Omental fat pad (tissue), 4 donors: ENCODE data around the gene NUAK1. TPM values are rescaled to one million over a fixed set of nuclear protein-coding genes. Genes with fewer than 3 reads are reported as not detected.

ENCODE experiments used
- ATAC-seq: fragments of 150-250 bp; one replicate; pipeline ENCODE4 v1.9.1; 2016; ENCODE audit warnings: mild to moderate bottlenecking, moderate library complexity; ENCODE audit not compliant: low FRiP score
- DNase-seq: peaks from one replicate; pipeline ENCODE4 v3.0.0-alpha.2; 2019; ENCODE audit warnings: low spot score
- CTCF ChIP-seq, 3 donors: fragments of 450-650 bp; IDR thresholded peaks; one replicate each; pipeline ENCODE4 v1.5.1; 2016 to 2017; ENCODE audit warnings: antibody characterized with exemption in 3 of 3, mild to moderate bottlenecking in 3 of 3, moderate library complexity in 2 of 3
- total RNA-seq, 4 donors: library from RNA; depleted of rRNA; stranded (reverse); fragments of >200 nt; gene quantifications; one replicate each; pipeline ENCODE4 v1.1.0, GENCODE V29; 2016

The NUAK1 gene
- total RNA-seq, 4 donors from 2014 or later, result 6.8 to 47.3 (median 21.0) TPM

DNA sequence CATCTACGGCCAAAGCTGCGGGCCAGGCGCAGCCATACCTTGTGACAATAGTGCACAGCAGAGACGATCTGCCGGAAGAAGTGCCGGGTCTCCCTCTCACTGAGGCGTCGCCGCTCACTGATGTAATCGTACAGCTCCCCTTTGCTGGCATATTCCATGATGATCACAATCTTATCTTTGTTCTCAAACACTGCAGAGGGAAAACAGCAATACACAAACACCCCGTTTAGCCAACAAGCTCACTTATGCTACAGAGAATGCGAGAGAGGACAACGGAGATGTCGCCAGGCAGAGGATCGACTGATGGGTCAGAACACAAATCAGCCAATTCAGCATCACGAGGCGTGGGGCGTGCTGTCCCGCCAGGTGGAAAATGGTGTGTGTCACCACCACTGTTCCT, 52.1 kb downstream of the NUAK1 start:
- ATAC-seq, result no peak
- TF ChIP-seq CTCF (IDR thresholded peaks at IDR 0.05), result no peak
- no peak for DNase-seq

DNA sequence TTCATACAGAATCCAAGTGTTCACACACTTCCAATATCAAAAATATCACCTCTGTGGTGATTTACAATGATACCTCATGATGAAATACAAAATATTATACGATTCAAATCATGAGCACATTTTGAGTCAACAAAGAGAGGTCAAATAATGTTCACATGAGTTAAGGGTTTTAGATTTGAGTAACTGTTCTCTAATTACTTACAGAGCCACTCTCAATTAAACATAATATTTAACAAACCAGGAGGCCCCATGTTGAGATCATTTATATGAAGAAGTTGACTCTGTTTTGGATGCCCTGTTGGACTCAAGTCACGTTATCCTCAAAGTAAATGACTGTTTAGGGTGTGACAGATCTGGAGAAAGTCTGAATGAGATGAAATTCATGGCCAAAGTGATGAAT, 53.5 kb downstream of the NUAK1 start:
- ATAC-seq, result no peak
- DNase-seq, result no peak
- TF ChIP-seq CTCF (IDR thresholded peaks at IDR 0.05), result no peak

DNA sequence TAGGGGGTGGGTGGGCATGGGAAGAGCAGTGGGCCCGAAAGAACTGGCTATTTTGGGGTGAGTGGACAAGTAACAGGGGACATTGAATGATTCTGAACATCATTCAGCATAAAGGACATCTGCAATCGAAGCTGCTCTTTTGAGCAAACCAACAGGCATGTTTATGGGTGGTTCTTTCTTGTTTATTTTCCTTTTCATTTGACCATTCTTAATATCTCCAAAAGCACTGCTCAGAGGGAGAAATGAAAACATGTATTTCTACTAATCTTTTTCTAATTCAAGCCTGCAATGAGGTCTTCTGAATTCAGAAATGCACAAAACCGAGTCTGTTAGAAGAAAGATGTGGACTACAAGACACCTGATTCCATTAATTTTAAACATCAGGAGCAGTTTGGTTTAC, 54.0 kb downstream of the NUAK1 start:
- ATAC-seq (no peak), DNase-seq (no peak)
- no peak for TF ChIP-seq CTCF (IDR thresholded peaks at IDR 0.05)

DNA sequence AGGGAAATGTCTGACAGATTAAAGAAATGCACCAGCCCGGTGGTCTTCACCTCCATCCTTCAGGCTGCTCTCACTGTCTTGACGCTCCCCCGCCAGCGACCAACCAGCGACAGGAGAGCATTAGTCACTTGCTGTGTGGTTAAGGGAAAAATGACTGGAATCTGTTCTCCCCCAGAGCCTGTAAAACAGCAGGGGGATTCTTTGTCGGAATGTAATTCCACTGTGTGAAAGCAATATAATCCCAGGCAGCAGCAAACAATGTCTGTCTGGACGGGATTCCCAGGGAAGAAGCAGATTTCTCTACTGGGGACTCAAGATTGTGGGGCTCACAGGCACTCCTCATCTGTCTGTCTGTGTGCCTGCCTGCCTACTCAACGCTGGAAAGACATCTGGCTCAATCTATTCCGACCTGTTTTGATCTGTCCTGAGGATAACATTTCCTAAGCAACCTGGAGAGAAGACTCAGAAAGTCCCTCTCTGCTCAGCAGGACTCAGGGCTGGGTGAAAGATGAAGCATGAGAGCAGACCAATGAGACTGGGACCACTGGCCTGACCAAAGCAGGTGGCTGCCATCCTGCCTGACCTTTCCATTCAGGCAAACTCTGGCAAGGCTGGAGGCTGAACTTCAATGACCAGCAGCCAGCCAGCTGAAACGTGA, 54.6 kb downstream of the NUAK1 start:
- no peak for TF ChIP-seq CTCF (IDR thresholded peaks at IDR 0.05)
- DNase-seq (no peak), ATAC-seq (no peak)

GRCh38 chr12:106082216-106083175, 56.3 kb downstream of the NUAK1 start:
- ATAC-seq (no peak), DNase-seq (no peak)
- no peak for TF ChIP-seq CTCF (IDR thresholded peaks at IDR 0.05)

DNA sequence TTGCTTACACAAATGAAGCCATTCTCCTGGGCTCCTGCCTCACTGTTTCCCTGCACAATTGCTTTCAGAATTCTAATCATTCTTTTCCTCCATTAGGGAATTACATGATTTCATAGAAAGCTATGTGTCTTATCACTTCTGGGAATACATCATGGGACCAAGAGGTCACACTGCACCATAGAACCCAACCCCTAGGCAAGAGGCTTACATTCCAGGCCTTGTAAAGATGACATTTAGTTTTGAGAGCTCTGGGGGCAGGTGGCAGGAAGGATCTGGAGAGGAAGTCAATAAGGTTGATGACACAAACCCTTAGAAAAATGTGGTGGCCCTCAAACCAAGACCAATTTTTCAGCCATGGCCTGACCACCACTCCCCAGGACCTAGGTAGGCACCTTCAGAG, 57.1 kb downstream of the NUAK1 start:
- ATAC-seq, result no peak
- no peak for TF ChIP-seq CTCF (IDR thresholded peaks at IDR 0.05)

More for the DNA sequence above, 57.1 kb downstream of the NUAK1 start:
- no peak for DNase-seq
